NCI-H187 treated with DMSO at 0.1 percent for 48 hours (cell line): ENCODE data around the gene TBC1D9.
"Not testable (repeated sequence)": the region's sequence is repeated elsewhere in the genome, so short reads cannot be mapped to it uniquely, and the experiment has no call there.

Experiments
- DNase-seq: peaks from one replicate; lab custom pipeline; 2025; lab: John Stamatoyannopoulos, UW

Gene TBC1D9

GRCh38 chr4:140756319-140757231, at the start of gene TBC1D9:
TBC1D9 (minus strand) TSS chr4:140756385; CDS start chr4:140756045, 340 bp downstream.
- peak; percentile 24 for DNase-seq

GRCh38 chr4:140805293-140805692, 49.1 kb upstream of the TBC1D9 start:
- no peak for DNase-seq

GRCh38 chr4:140802591-140802990, 46.4 kb upstream of the TBC1D9 start:
- DNase-seq: no peak

- DNase-seq: no peak
Observed at GRCh38 chr4:140800666-140801065, 44.5 kb upstream of the TBC1D9 start.

GRCh38 chr4:140799686-140800225, 43.6 kb upstream of the TBC1D9 start:
- no peak for DNase-seq

- DNase-seq: no peak
Observed at GRCh38 chr4:140793291-140793690, 37.1 kb upstream of the TBC1D9 start.

- DNase-seq: no peak
Observed at GRCh38 chr4:140790765-140791164, 34.6 kb upstream of the TBC1D9 start.

- no peak for DNase-seq
Observed at GRCh38 chr4:140790171-140790570, 34.0 kb upstream of the TBC1D9 start.

- DNase-seq: no peak
Observed at GRCh38 chr4:140789759-140790158, 33.6 kb upstream of the TBC1D9 start.

- not testable (repeated sequence) for DNase-seq
Observed at GRCh38 chr4:140782787-140783186, 26.6 kb upstream of the TBC1D9 start.

GRCh38 chr4:140781596-140781995, 25.4 kb upstream of the TBC1D9 start:
- no peak for DNase-seq

GRCh38 chr4:140777894-140778293, 21.7 kb upstream of the TBC1D9 start:
- no peak for DNase-seq

GRCh38 chr4:140777386-140777785, 21.2 kb upstream of the TBC1D9 start:
- no peak for DNase-seq

- DNase-seq: no peak
Observed at GRCh38 chr4:140776556-140776955, 20.4 kb upstream of the TBC1D9 start.

- no peak for DNase-seq
Observed at GRCh38 chr4:140774956-140775355, 18.8 kb upstream of the TBC1D9 start.

GRCh38 chr4:140774510-140774909, 18.3 kb upstream of the TBC1D9 start:
- no peak for DNase-seq

GRCh38 chr4:140769209-140769608, 13.0 kb upstream of the TBC1D9 start:
- no peak for DNase-seq

GRCh38 chr4:140764785-140765392, 8.7 kb upstream of the TBC1D9 start:
- DNase-seq: no peak

- DNase-seq: no peak
Observed at GRCh38 chr4:140762202-140762601, 6.0 kb upstream of the TBC1D9 start.

GRCh38 chr4:140757232-140757630, 1.0 kb upstream of the TBC1D9 start:
- DNase-seq: no peak

- no peak for DNase-seq
Observed at GRCh38 chr4:140755774-140756318, 339 bp downstream of the TBC1D9 start.

- no peak for DNase-seq
Observed at GRCh38 chr4:140754918-140755773, 1.0 kb downstream of the TBC1D9 start.
